ENCODE results near the gene ZNF273. TPM values are rescaled to one million over a fixed set of nuclear protein-coding genes. Genes with fewer than 3 reads are reported as not detected.

ZNF273 gene
- total RNA-seq, 1 donor from 2014 or later = 2.3 TPM

GRCh38 chr7:64878684-64879083, 24.4 kb upstream of the ZNF273 start:
- H3K4me3 ChIP-seq = no peak overlapping the region
- no peak for TF ChIP-seq CTCF (IDR thresholded peaks at IDR 0.05)
- no peaks in the 10 kb centered on the region for H3K9me3 ChIP-seq
- no peaks in the 10 kb centered on the region for H3K27me3 ChIP-seq
- DNase-seq (no peak), ATAC-seq (no peak)
- H3K27ac ChIP-seq = no peak overlapping the region
- no peaks in the 10 kb centered on the region for H3K4me1 ChIP-seq
- H3K36me3 ChIP-seq = no peaks in the 10 kb centered on the region
- intact Hi-C loops (cut with DNase I) = no loop called here

- ATAC-seq (no peak), DNase-seq (no peak)
- Histone ChIP-seq H3K4me1 (no peaks in the 10 kb centered on the region), H3K36me3 (no peaks in the 10 kb centered on the region), H3K9me3 (no peaks in the 10 kb centered on the region), H3K4me3 (no peak overlapping the region), H3K27me3 (peaks cover 4% of the 10 kb centered on the region), H3K27ac (no peak overlapping the region)
- no peak for TF ChIP-seq CTCF (IDR thresholded peaks at IDR 0.05)
- intact Hi-C loops (cut with DNase I) = no loop called here
Measured at GRCh38 chr7:64879086-64879730, 23.9 kb upstream of the ZNF273 start.

- Histone ChIP-seq H3K4me1 (no peaks in the 10 kb centered on the region), H3K27ac (no peak overlapping the region), H3K9me3 (no peaks in the 10 kb centered on the region), H3K27me3 (peaks cover 7% of the 10 kb centered on the region), H3K4me3 (no peak overlapping the region), H3K36me3 (no peaks in the 10 kb centered on the region)
- ATAC-seq (no peak), DNase-seq (no peak)
- no peak for TF ChIP-seq CTCF (IDR thresholded peaks at IDR 0.05)
- intact Hi-C loops (cut with DNase I) = no loop called here
Measured at GRCh38 chr7:64879800-64880199, 23.3 kb upstream of the ZNF273 start.

- H3K9me3 ChIP-seq = no peaks in the 10 kb centered on the region
- no peak overlapping the region for H3K27ac ChIP-seq
- DNase-seq = no peak
- no peak for TF ChIP-seq CTCF (IDR thresholded peaks at IDR 0.05)
- no peaks in the 10 kb centered on the region for H3K36me3 ChIP-seq
- H3K4me3 ChIP-seq = no peak overlapping the region
- no peaks in the 10 kb centered on the region for H3K4me1 ChIP-seq
- H3K27me3 ChIP-seq = peaks cover 11% of the 10 kb centered on the region
- no peak for ATAC-seq
- intact Hi-C loops (cut with DNase I) = no loop called here
Measured at GRCh38 chr7:64880322-64881297, 22.5 kb upstream of the ZNF273 start.

- Histone ChIP-seq H3K27ac (no peak overlapping the region), H3K36me3 (no peaks in the 10 kb centered on the region), H3K9me3 (no peaks in the 10 kb centered on the region), H3K4me3 (peak overlapping the region; percentile 41), H3K27me3 (peaks cover 19% of the 10 kb centered on the region), H3K4me1 (no peaks in the 10 kb centered on the region)
- ATAC-seq (no peak), DNase-seq (no peak)
- intact Hi-C loops (cut with DNase I) = no loop called here
- no peak for TF ChIP-seq CTCF (IDR thresholded peaks at IDR 0.05)
Measured at GRCh38 chr7:64881461-64882287, 21.4 kb upstream of the ZNF273 start.

All from upper lobe of right lung (tissue), 1 donor.